Measurements from ENCODE around the gene NELL1.

The NELL1 gene

DNA sequence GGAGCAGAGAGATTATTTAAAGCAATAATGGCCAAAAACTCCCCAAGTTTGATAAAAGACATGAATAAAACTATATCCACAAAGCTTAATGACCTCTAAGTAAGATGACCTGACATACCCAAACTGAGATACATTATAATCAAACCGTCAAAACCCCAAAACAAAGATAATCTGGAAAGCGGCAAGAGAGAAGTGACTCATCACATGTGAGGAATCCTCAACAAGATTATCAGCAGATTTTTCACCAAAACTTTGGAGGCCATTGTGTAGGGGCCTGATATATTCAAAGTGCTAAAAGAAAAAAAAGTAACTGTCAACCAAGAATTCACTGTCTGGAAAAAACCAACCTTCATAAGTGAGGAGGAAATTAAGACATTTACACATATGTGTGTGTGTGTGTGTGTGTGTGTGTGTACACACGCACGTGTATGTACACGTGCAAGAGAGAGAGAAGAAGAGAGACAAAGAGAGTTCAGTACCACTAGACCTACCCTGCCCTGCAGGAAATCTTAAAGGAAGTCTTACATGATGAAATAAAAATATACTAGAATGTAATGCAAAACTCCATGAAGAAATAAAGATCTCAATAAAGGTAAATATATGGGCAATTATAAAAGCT, 752.4 kb downstream of the NELL1 start:
- TF ChIP-seq, protein P1, sequence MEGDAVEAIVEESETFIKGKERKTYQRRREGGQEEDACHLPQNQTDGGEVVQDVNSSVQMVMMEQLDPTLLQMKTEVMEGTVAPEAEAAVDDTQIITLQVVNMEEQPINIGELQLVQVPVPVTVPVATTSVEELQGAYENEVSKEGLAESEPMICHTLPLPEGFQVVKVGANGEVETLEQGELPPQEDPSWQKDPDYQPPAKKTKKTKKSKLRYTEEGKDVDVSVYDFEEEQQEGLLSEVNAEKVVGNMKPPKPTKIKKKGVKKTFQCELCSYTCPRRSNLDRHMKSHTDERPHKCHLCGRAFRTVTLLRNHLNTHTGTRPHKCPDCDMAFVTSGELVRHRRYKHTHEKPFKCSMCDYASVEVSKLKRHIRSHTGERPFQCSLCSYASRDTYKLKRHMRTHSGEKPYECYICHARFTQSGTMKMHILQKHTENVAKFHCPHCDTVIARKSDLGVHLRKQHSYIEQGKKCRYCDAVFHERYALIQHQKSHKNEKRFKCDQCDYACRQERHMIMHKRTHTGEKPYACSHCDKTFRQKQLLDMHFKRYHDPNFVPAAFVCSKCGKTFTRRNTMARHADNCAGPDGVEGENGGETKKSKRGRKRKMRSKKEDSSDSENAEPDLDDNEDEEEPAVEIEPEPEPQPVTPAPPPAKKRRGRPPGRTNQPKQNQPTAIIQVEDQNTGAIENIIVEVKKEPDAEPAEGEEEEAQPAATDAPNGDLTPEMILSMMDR (IDR thresholded peaks at IDR 0.05), result no peak

DNA sequence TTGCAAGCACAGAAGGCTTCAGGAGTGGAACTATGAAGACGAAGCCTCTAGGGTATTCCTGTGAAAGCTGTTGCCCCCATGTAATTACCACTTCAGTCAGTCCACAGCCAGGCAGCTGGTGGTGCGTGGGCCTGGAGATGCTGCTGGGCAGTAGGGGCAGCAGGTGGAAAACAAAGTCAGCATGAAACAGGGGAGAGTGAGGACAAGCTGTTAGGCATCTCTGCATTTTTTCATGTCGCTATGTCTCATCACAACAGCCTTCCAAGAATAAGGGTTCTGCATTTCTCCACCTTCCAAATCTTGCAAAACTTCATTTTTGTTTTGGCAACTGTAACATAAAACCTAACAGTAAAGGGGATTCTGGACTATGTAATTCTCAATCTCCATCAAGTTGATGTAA, 757.5 kb downstream of the NELL1 start:
- TF ChIP-seq, protein P1 (IDR thresholded peaks at IDR 0.05), result no peak

DNA sequence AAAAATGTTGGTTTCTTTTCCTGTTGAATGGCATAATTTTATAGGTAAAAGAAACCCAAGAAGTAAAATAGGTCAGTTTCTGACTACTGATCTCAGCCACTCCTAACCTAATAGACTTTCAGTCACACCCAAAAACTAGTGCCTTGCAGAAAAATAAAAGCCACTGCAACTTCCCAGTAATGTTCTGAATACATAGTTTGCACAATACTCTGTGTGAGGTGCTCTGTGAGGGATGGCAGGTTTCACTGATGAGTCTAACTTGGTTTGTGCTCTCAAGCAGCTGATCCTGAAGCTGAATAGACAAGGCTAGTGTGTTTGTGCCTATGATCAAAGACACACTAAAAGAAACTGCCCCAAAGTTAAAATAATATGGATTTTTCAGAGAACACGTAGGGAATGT, 758.3 kb downstream of the NELL1 start:
- TF ChIP-seq, protein P1 (IDR thresholded peaks at IDR 0.05), result no peak

DNA sequence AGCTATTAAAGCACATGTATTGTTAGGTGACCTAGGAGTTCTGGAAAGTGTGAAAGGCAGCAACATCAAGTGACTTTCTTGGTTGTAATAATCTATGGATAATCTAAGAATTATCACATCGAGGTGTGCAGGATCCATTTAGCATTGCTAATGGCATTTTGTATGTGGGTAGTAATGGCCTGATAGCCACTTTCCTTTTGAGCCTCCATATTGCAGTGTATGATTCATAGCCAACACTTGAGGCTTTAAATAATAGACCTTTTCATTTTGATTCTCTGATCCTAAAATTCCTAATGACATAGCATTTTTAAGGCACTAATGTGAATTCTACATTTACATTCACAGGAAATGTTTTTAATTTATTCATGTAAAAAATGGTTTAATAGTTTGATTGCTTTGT, 759.4 kb downstream of the NELL1 start:
- TF ChIP-seq, protein P1 (IDR thresholded peaks at IDR 0.05), result no peak

DNA sequence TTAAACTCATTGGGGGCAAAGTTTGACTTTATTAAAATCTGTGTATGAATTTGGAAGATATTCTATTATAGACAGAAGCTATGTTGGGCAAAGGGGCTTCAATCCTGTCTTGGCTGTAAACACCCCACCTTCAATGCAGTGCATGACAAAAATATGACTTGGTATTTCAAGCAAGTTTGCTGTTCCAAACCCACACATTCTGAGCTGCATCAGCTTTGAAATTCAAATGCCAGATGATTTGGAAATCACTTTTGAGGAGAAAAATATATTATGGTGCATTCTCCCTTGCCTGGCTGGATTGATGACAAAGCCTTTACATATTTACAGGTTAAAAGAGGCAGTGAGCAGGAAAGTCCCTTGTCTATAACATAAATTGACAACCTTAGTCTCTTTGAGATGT, 760.0 kb downstream of the NELL1 start:
- TF ChIP-seq, protein P1 (IDR thresholded peaks at IDR 0.05), result no peak

DNA sequence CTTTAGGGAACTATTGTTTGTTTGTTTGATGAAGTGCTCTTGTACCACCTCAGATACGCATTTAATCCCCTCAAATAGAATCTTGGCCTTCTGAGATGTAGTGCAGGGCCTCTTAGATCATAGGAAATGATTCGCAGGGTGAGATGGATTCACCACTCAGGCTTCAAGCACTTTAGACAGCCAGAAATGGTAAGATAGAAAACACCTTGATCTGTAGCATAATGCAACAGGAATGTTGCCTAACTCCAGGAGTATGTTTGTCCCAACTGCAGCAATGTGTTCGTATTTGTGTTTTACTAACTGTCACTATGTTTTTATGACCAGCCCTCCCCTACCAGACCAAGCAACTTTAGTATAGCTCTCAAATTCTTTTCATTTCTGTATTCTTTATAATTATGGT, 761.2 kb downstream of the NELL1 start:
- TF ChIP-seq, protein P1 (IDR thresholded peaks at IDR 0.05), result no peak

DNA sequence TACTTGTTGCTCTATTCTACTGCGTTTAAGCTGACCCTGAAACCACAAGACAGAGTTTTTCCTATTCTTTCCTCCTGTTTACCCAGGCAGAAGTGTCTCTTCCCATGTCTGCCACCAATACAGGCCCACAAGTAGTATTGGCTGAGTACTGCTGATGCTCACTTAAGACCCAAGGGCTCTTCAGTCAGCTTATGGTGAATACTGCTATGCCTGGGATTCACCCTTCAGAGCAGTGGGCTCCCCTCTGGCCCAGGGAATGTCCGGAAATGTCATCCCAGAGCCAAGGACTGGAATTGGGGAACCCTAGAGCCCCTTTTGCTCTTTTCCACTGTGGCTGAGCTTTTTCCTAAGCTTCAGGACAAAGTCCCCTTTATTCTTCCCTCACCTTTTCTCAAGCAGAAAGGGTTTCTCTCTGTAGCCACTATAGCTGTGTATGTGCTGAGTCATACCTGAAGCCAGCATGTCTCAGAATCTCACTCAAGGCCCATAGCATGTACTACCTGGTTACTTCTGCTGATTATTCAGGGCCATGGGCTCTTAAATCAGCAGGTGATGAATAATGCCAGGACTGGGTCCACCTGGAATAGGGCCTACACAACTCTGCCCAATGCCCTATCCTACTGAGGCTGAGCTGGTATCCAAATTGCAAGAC, 777.7 kb downstream of the NELL1 start:
- TF ChIP-seq, protein P1 (IDR thresholded peaks at IDR 0.05), result no peak

Data from LNCAP (cell line).